Measurements from ENCODE around the gene LAMC1. TPM values are rescaled to one million over a fixed set of nuclear protein-coding genes. Genes with fewer than 3 reads are reported as not detected.
A peak's percentile ranks its signal among the peaks of the same experiment; 100 is the strongest.

The LAMC1 gene
- total RNA-seq, 4 donors from 2014 or later, result 26.3 to 275 (median 60.0) TPM

GRCh38 chr1:183003203-183003602, 20.0 kb upstream of the LAMC1 start:
- Histone ChIP-seq H3K4me1 (peaks cover 0 to 33% (median 0%) of the 10 kb centered on the region in 3 donors), H3K27me3 (no peaks in the 10 kb centered on the region), H3K4me3 (no peak overlapping the region), H3K9me3 (no peaks in the 10 kb centered on the region), H3K27ac (peak overlapping the region in 2 of 4 donors; percentile 35 to 47), H3K36me3 (no peaks in the 10 kb centered on the region)
- no peak for TF ChIP-seq POLR2A (IDR thresholded peaks at IDR 0.05)
- no peak for TF ChIP-seq CTCF (IDR thresholded peaks at IDR 0.05)
- whole genome bisulfite sequencing, 2 donors, result 10 to 21% methylated on average over 4 of the region's 4 CpGs
- DNase-seq, result no peak
- intact Hi-C loops (cut with DNase I), result no loop called here

- TF ChIP-seq POLR2A (IDR thresholded peaks at IDR 0.05), result no peak
- TF ChIP-seq CTCF (IDR thresholded peaks at IDR 0.05), result no peak
- intact Hi-C loops (cut with DNase I), result no loop called here
- Histone ChIP-seq H3K27ac (peak overlapping the region in 3 of 4 donors; percentile 3 to 47 (median 35)), H3K9me3 (no peaks in the 10 kb centered on the region), H3K4me3 (no peak overlapping the region), H3K4me1 (peaks cover 0 to 34% (median 0%) of the 10 kb centered on the region in 3 donors), H3K27me3 (no peaks in the 10 kb centered on the region), H3K36me3 (no peaks in the 10 kb centered on the region)
- 100% methylated on average over 2 of the region's 2 CpGs; no CpG with 5 or more reads in 1 of the 2 donors for WGBS, 2 donors
- DNase-seq, result no peak
Observed at GRCh38 chr1:183004141-183004540, 19.1 kb upstream of the LAMC1 start.

GRCh38 chr1:183011859-183012258, 11.4 kb upstream of the LAMC1 start:
- Histone ChIP-seq H3K9me3 (peaks cover 0 to 4% (median 3%) of the 10 kb centered on the region in 3 donors), H3K27me3 (no peaks in the 10 kb centered on the region), H3K36me3 (no peaks in the 10 kb centered on the region), H3K4me1 (peaks cover 0 to 12% (median 0%) of the 10 kb centered on the region in 3 donors), H3K27ac (peak overlapping the region in 1 of 4 donors; percentile 9), H3K4me3 (no peak overlapping the region)
- DNase-seq, result no peak
- TF ChIP-seq POLR2A (IDR thresholded peaks at IDR 0.05) (no peak), CTCF (IDR thresholded peaks at IDR 0.05) (no peak)
- intact Hi-C loops (cut with DNase I), result no loop called here
- WGBS, 2 donors, result 35 to 69% methylated on average over 4 of the region's 4 CpGs

GRCh38 chr1:183012301-183012994, 10.8 kb upstream of the LAMC1 start:
- Histone ChIP-seq H3K4me3 (no peak overlapping the region), H3K4me1 (peaks cover 0 to 8% (median 0%) of the 10 kb centered on the region in 3 donors), H3K36me3 (no peaks in the 10 kb centered on the region), H3K27ac (no peak overlapping the region), H3K9me3 (peaks cover 0 to 4% (median 3%) of the 10 kb centered on the region in 3 donors), H3K27me3 (no peaks in the 10 kb centered on the region)
- intact Hi-C loops (cut with DNase I), result no loop called here
- no peak for TF ChIP-seq CTCF (IDR thresholded peaks at IDR 0.05)
- TF ChIP-seq POLR2A (IDR thresholded peaks at IDR 0.05), result no peak
- 68 to 83% methylated on average over 6 of the region's 6 CpGs for WGBS, 2 donors
- DNase-seq, result no peak

GRCh38 chr1:183019139-183019740, 4.0 kb upstream of the LAMC1 start:
- Histone ChIP-seq H3K36me3 (no peaks in the 10 kb centered on the region), H3K27me3 (peaks cover 0 to 15% (median 0%) of the 10 kb centered on the region in 4 donors), H3K4me1 (peaks cover 0 to 14% (median 4%) of the 10 kb centered on the region in 3 donors), H3K27ac (no peak overlapping the region), H3K4me3 (no peak overlapping the region), H3K9me3 (no peaks in the 10 kb centered on the region)
- TF ChIP-seq POLR2A (IDR thresholded peaks at IDR 0.05), result no peak
- TF ChIP-seq CTCF (IDR thresholded peaks at IDR 0.05), result no peak
- no peak for DNase-seq
- intact Hi-C loops (cut with DNase I), result no loop called here
- WGBS, 2 donors, result 33 to 49% methylated on average over 3 of the region's 3 CpGs
